ENCODE results near the gene SEMA3C. TPM values are rescaled to one million over a fixed set of nuclear protein-coding genes. Genes with fewer than 3 reads are reported as not detected.
A peak's percentile ranks its signal among the peaks of the same experiment; 100 is the strongest.

SEMA3C gene
- total RNA-seq (2014; rRNA removed; shearing (Covaris generic)) = 116 and 143 TPM in 2 replicates

GRCh38 chr7:80918909-80919721 lies at the start of gene SEMA3C:
Gene SEMA3C, minus strand, starts transcription at chr7:80919051. Its CDS starts 2,270 bp downstream, at chr7:80916781.
- DNase-seq (ENCODE audit: low read depth) = peak; percentile 92

- DNase-seq (ENCODE audit: low read depth) = no peak
Measured at GRCh38 chr7:80968606-80969005, 49.8 kb upstream of the SEMA3C start.

GRCh38 chr7:80967917-80968297 lies 49.1 kb upstream of the SEMA3C start:
- DNase-seq (ENCODE audit: low read depth) = no peak

GRCh38 chr7:80967071-80967916 lies 48.4 kb upstream of the SEMA3C start:
- peak; percentile 36 for DNase-seq (ENCODE audit: low read depth)

GRCh38 chr7:80960244-80960795 lies 41.5 kb upstream of the SEMA3C start:
- DNase-seq (ENCODE audit: low read depth) = peak; percentile 87

- no peak for DNase-seq (ENCODE audit: low read depth)
Measured at GRCh38 chr7:80957226-80957777, 38.5 kb upstream of the SEMA3C start.

GRCh38 chr7:80954191-80954590 lies 35.3 kb upstream of the SEMA3C start:
- no peak for DNase-seq (ENCODE audit: low read depth)

GRCh38 chr7:80950550-80950967 lies 31.7 kb upstream of the SEMA3C start:
- peak; percentile 88 for DNase-seq (ENCODE audit: low read depth)

GRCh38 chr7:80949449-80949848 lies 30.6 kb upstream of the SEMA3C start:
- no peak for DNase-seq (ENCODE audit: low read depth)

GRCh38 chr7:80946858-80947257 lies 28.0 kb upstream of the SEMA3C start:
- no peak for DNase-seq (ENCODE audit: low read depth)

- no peak for DNase-seq (ENCODE audit: low read depth)
Measured at GRCh38 chr7:80945976-80946375, 27.1 kb upstream of the SEMA3C start.

- DNase-seq (ENCODE audit: low read depth) = no peak
Measured at GRCh38 chr7:80943342-80943741, 24.5 kb upstream of the SEMA3C start.

GRCh38 chr7:80942261-80943041 lies 23.6 kb upstream of the SEMA3C start:
- peak; percentile 99 for DNase-seq (ENCODE audit: low read depth)

GRCh38 chr7:80941208-80941758 lies 22.4 kb upstream of the SEMA3C start:
- peak; percentile 88 for DNase-seq (ENCODE audit: low read depth)

GRCh38 chr7:80940539-80941207 lies 21.8 kb upstream of the SEMA3C start:
- DNase-seq (ENCODE audit: low read depth) = peak; percentile 60

GRCh38 chr7:80937336-80937735 lies 18.5 kb upstream of the SEMA3C start:
- DNase-seq (ENCODE audit: low read depth) = no peak

- DNase-seq (ENCODE audit: low read depth) = no peak
Measured at GRCh38 chr7:80935991-80936780, 17.3 kb upstream of the SEMA3C start.

GRCh38 chr7:80934321-80934720 lies 15.5 kb upstream of the SEMA3C start:
- no peak for DNase-seq (ENCODE audit: low read depth)

- no peak for DNase-seq (ENCODE audit: low read depth)
Measured at GRCh38 chr7:80932536-80932935, 13.7 kb upstream of the SEMA3C start.

GRCh38 chr7:80929619-80930018 lies 10.8 kb upstream of the SEMA3C start:
- peak; percentile 92 for DNase-seq (ENCODE audit: low read depth)
